SK-N-SH treated with all-trans-retinoic acid at 6 μM for 48 hours (cell line): ENCODE results near the gene SEC22C.

Experiments
- ARNTL ChIP-seq: fragments of 450-650 bp; formaldehyde crosslinking; IDR thresholded peaks from 2 replicates; pipeline ENCODE4 v1.5.0; 2020; ENCODE audit warnings: low read depth, mild to moderate bottlenecking, moderate library complexity, borderline replicate concordance
- BACH2 ChIP-seq: fragments of 250-450 bp; sonication (Bioruptor Pico); IDR thresholded peaks from 2 replicates; pipeline ENCODE4 v1.9.0; 2021; ENCODE audit warnings: mild to moderate bottlenecking, borderline replicate concordance
- CREB5 ChIP-seq: fragments of 250-450 bp; sonication (Bioruptor Pico); IDR thresholded peaks from 2 replicates; pipeline ENCODE4 v1.5.1; 2020; ENCODE audit warnings: low read depth, mild to moderate bottlenecking, moderate library complexity
- ESRRG ChIP-seq: fragments of 250-450 bp; sonication (Bioruptor Pico); IDR thresholded peaks from 2 replicates; pipeline ENCODE4 v1.6.1; 2021; ENCODE audit warnings: mild to moderate bottlenecking
- ISL1 ChIP-seq: fragments of 250-450 bp; sonication (Bioruptor Pico); IDR thresholded peaks from 2 replicates; pipeline ENCODE4 v2.1.2; 2022; ENCODE audit warnings: mild to moderate bottlenecking, moderate library complexity
- RARB ChIP-seq: fragments of 250-450 bp; sonication (Bioruptor Pico); IDR thresholded peaks from 2 replicates; pipeline ENCODE4 v1.8.0; 2021; ENCODE audit warnings: mild to moderate bottlenecking, moderate library complexity
- ZC3H10 ChIP-seq: fragments of 250-450 bp; sonication (Bioruptor Pico); IDR thresholded peaks from 2 replicates; pipeline ENCODE4 v1.5.1; 2021; ENCODE audit warnings: mild to moderate bottlenecking, moderate library complexity
- ZFP3 ChIP-seq: fragments of 250-450 bp; sonication (Bioruptor Pico); IDR thresholded peaks from 2 replicates; pipeline ENCODE4 v1.5.0; 2020; ENCODE audit warnings: mild to moderate bottlenecking, moderate library complexity
- ZFP30 ChIP-seq: fragments of 450-650 bp; formaldehyde crosslinking; IDR thresholded peaks from 2 replicates; pipeline ENCODE4 v1.5.0; 2022; ENCODE audit warnings: mild to moderate bottlenecking, moderate library complexity
- ZNF565 ChIP-seq: fragments of 450-650 bp; formaldehyde crosslinking; conservative IDR thresholded peaks from 2 replicates; pipeline ENCODE4 v1.5.0; 2020; ENCODE audit warnings: low read depth, mild to moderate bottlenecking, moderate library complexity
- ZNF70 ChIP-seq: fragments of 450-650 bp; formaldehyde crosslinking; IDR thresholded peaks from 2 replicates; pipeline ENCODE4 v1.5.0; 2020; ENCODE audit warnings: mild to moderate bottlenecking, moderate library complexity
- ZNF8 ChIP-seq: fragments of 450-650 bp; formaldehyde crosslinking; IDR thresholded peaks from 2 replicates; pipeline ENCODE4 v1.5.0; 2020; ENCODE audit warnings: mild to moderate bottlenecking, moderate library complexity
- TF ChIP-seq, protein P1 (sequence below): fragments of 250-450 bp; sonication (Bioruptor Pico); IDR thresholded peaks from 2 replicates; pipeline ENCODE4 v1.8.0; 2020; ENCODE audit warnings: mild to moderate bottlenecking, moderate library complexity, borderline replicate concordance

- TF ChIP-seq RARB (CRISPR knock-in tag) = no peak
- TF ChIP-seq ZNF70 (CRISPR knock-in tag) = no peak
- TF ChIP-seq ZC3H10 (CRISPR knock-in tag) = no peak
- no peak for TF ChIP-seq ESRRG
- no peak for TF ChIP-seq ZNF565 (CRISPR knock-in tag)
- no peak for TF ChIP-seq ZFP3 (CRISPR knock-in tag)
- TF ChIP-seq, protein P1, sequence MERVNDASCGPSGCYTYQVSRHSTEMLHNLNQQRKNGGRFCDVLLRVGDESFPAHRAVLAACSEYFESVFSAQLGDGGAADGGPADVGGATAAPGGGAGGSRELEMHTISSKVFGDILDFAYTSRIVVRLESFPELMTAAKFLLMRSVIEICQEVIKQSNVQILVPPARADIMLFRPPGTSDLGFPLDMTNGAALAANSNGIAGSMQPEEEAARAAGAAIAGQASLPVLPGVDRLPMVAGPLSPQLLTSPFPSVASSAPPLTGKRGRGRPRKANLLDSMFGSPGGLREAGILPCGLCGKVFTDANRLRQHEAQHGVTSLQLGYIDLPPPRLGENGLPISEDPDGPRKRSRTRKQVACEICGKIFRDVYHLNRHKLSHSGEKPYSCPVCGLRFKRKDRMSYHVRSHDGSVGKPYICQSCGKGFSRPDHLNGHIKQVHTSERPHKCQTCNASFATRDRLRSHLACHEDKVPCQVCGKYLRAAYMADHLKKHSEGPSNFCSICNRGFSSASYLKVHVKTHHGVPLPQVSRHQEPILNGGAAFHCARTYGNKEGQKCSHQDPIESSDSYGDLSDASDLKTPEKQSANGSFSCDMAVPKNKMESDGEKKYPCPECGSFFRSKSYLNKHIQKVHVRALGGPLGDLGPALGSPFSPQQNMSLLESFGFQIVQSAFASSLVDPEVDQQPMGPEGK (CRISPR knock-in tag) = no peak
- no peak for TF ChIP-seq ZFP30 (CRISPR knock-in tag)
- no peak for TF ChIP-seq ZNF8 (CRISPR knock-in tag)
- no peak for TF ChIP-seq BACH2 (CRISPR knock-in tag)
- no peak for TF ChIP-seq ISL1 (CRISPR knock-in tag)
- no peak for TF ChIP-seq CREB5 (CRISPR knock-in tag)
- no peak for TF ChIP-seq ARNTL (CRISPR knock-in tag)
These were observed 64.7 kb downstream of the SEC22C start for GRCh38 chr3:42517117-42517516.
